IPS-15b (cell line): ENCODE measurements around the gene VPS13D.

Source experiments
- H3K27me3 ChIP-seq: one replicate; pipeline ENCODE4 v1.6.1; 2013; ENCODE audit warnings: low read length; ENCODE audit not compliant: control insufficient read depth, insufficient read depth
- H3K36me3 ChIP-seq: one replicate; pipeline ENCODE4 v1.6.1; 2013; ENCODE audit warnings: low read length; ENCODE audit not compliant: control insufficient read depth, insufficient read depth
- H3K4me1 ChIP-seq: one replicate; pipeline ENCODE4 v1.6.1; 2013; ENCODE audit warnings: mild to moderate bottlenecking, low read length; ENCODE audit not compliant: control insufficient read depth, insufficient read depth
- H3K4me3 ChIP-seq: one replicate; pipeline ENCODE4 v1.5.1; 2013; ENCODE audit warnings: low read depth, low read length
- H3K9ac ChIP-seq: one replicate; pipeline ENCODE4 v1.6.1; 2013; ENCODE audit warnings: low read depth, mild to moderate bottlenecking, low read length
- H3K9me3 ChIP-seq: one replicate; pipeline ENCODE4 v1.6.1; 2013; ENCODE audit warnings: mild to moderate bottlenecking, low read length; ENCODE audit not compliant: control insufficient read depth, insufficient read depth

VPS13D gene

GRCh38 chr1:12416101-12416500, 186.3 kb downstream of the VPS13D start:
- Histone ChIP-seq H3K4me3 (no peak overlapping the region), H3K27me3 (no peaks in the 10 kb centered on the region)

GRCh38 chr1:12416744-12417143, 186.9 kb downstream of the VPS13D start:
- Histone ChIP-seq H3K9me3 (no peaks in the 10 kb centered on the region), H3K4me3 (no peak overlapping the region), H3K4me1 (no peaks in the 10 kb centered on the region), H3K36me3 (peaks cover 12% of the 10 kb centered on the region), H3K9ac (no peak overlapping the region), H3K27me3 (no peaks in the 10 kb centered on the region)

More at GRCh38 chr1:12416101-12416500, 186.3 kb downstream of the VPS13D start:
- no peaks in the 10 kb centered on the region for H3K9me3 ChIP-seq
- H3K9ac ChIP-seq: no peak overlapping the region
- H3K4me1 ChIP-seq: no peaks in the 10 kb centered on the region
- H3K36me3 ChIP-seq: peaks cover 14% of the 10 kb centered on the region

- no peaks in the 10 kb centered on the region for H3K4me1 ChIP-seq
- H3K9ac ChIP-seq: no peak overlapping the region
- no peaks in the 10 kb centered on the region for H3K9me3 ChIP-seq
- peaks cover 12% of the 10 kb centered on the region for H3K36me3 ChIP-seq
- no peak overlapping the region for H3K4me3 ChIP-seq
- no peaks in the 10 kb centered on the region for H3K27me3 ChIP-seq
These were observed 187.6 kb downstream of the VPS13D start for GRCh38 chr1:12417389-12417788.

GRCh38 chr1:12420171-12420570, 190.3 kb downstream of the VPS13D start:
- Histone ChIP-seq H3K36me3 (peaks cover 8% of the 10 kb centered on the region), H3K4me1 (no peaks in the 10 kb centered on the region), H3K9me3 (no peaks in the 10 kb centered on the region), H3K27me3 (no peaks in the 10 kb centered on the region), H3K9ac (no peak overlapping the region), H3K4me3 (no peak overlapping the region)

- Histone ChIP-seq H3K27me3 (no peaks in the 10 kb centered on the region), H3K9me3 (no peaks in the 10 kb centered on the region), H3K4me3 (no peak overlapping the region), H3K36me3 (no peaks in the 10 kb centered on the region), H3K4me1 (no peaks in the 10 kb centered on the region), H3K9ac (no peak overlapping the region)
These were observed 192.7 kb downstream of the VPS13D start for GRCh38 chr1:12422488-12422887.

GRCh38 chr1:12424087-12424529, 194.3 kb downstream of the VPS13D start:
- no peak overlapping the region for H3K4me3 ChIP-seq
- H3K27me3 ChIP-seq: no peaks in the 10 kb centered on the region
- no peaks in the 10 kb centered on the region for H3K9me3 ChIP-seq
- H3K36me3 ChIP-seq: no peaks in the 10 kb centered on the region
- H3K9ac ChIP-seq: no peak overlapping the region
- H3K4me1 ChIP-seq: no peaks in the 10 kb centered on the region

- Histone ChIP-seq H3K4me1 (no peaks in the 10 kb centered on the region), H3K4me3 (no peak overlapping the region), H3K9me3 (no peaks in the 10 kb centered on the region), H3K36me3 (no peaks in the 10 kb centered on the region), H3K27me3 (no peaks in the 10 kb centered on the region), H3K9ac (no peak overlapping the region)
These were observed 195.0 kb downstream of the VPS13D start for GRCh38 chr1:12424793-12425192.

GRCh38 chr1:12426030-12426429, 196.2 kb downstream of the VPS13D start:
- no peak overlapping the region for H3K4me3 ChIP-seq
- H3K27me3 ChIP-seq: no peaks in the 10 kb centered on the region
- no peak overlapping the region for H3K9ac ChIP-seq
- no peaks in the 10 kb centered on the region for H3K4me1 ChIP-seq
- no peaks in the 10 kb centered on the region for H3K36me3 ChIP-seq
- H3K9me3 ChIP-seq: no peaks in the 10 kb centered on the region

- H3K4me3 ChIP-seq: no peak overlapping the region
- no peaks in the 10 kb centered on the region for H3K27me3 ChIP-seq
- H3K36me3 ChIP-seq: no peaks in the 10 kb centered on the region
- H3K4me1 ChIP-seq: no peaks in the 10 kb centered on the region
- H3K9ac ChIP-seq: no peak overlapping the region
- no peaks in the 10 kb centered on the region for H3K9me3 ChIP-seq
These were observed 198.5 kb downstream of the VPS13D start for GRCh38 chr1:12428334-12428733.

- Histone ChIP-seq H3K4me1 (peaks cover 4% of the 10 kb centered on the region), H3K4me3 (no peak overlapping the region), H3K27me3 (no peaks in the 10 kb centered on the region), H3K9me3 (no peaks in the 10 kb centered on the region), H3K36me3 (no peaks in the 10 kb centered on the region), H3K9ac (no peak overlapping the region)
These were observed 200.7 kb downstream of the VPS13D start for GRCh38 chr1:12430525-12430924.

- no peaks in the 10 kb centered on the region for H3K9me3 ChIP-seq
- peaks cover 4% of the 10 kb centered on the region for H3K4me1 ChIP-seq
- no peak overlapping the region for H3K9ac ChIP-seq
- no peak overlapping the region for H3K4me3 ChIP-seq
- no peaks in the 10 kb centered on the region for H3K36me3 ChIP-seq
- no peaks in the 10 kb centered on the region for H3K27me3 ChIP-seq
These were observed 203.1 kb downstream of the VPS13D start for GRCh38 chr1:12432897-12433296.

GRCh38 chr1:12433323-12434053, 203.7 kb downstream of the VPS13D start:
- H3K27me3 ChIP-seq: no peaks in the 10 kb centered on the region
- peaks cover 4% of the 10 kb centered on the region for H3K4me1 ChIP-seq
- no peaks in the 10 kb centered on the region for H3K9me3 ChIP-seq
- H3K9ac ChIP-seq: no peak overlapping the region
- no peak overlapping the region for H3K4me3 ChIP-seq
- H3K36me3 ChIP-seq: no peaks in the 10 kb centered on the region
